Endothelial cell of hepatic sinusoid (primary cell): ENCODE measurements around the gene TRIM62.
"Not testable (repeated sequence)": the region's sequence is repeated elsewhere in the genome, so short reads cannot be mapped to it uniquely, and the experiment has no call there.

Source experiments
- in situ Hi-C: cut with HindIII; loops from 2 replicates; pipeline ENCODE4 v1.10.0; 2017; ENCODE audit warnings: low sequenced_read_pairs

The TRIM62 gene

GRCh38 chr1:33141781-33142180, 40.1 kb downstream of the TRIM62 start:
- in situ Hi-C loops: loop anchor here (5.0 kb wide), 2 partner anchors 36 to 316 kb away; no protein-coding TSS in a partner anchor

GRCh38 chr1:33141216-33141615, 40.6 kb downstream of the TRIM62 start:
- in situ Hi-C loops: loop anchor here (5.0 kb wide), 2 partner anchors 36 to 316 kb away; no protein-coding TSS in a partner anchor

GRCh38 chr1:33140153-33141149, 41.4 kb downstream of the TRIM62 start:
- in situ Hi-C loops: loop anchor here (5.0 kb wide), 2 partner anchors 37 to 317 kb away; no protein-coding TSS in a partner anchor

- in situ Hi-C loops: no loop called here
Observed at GRCh38 chr1:33137800-33138199, 44.0 kb downstream of the TRIM62 start.

- in situ Hi-C loops: not testable (repeated sequence)
Observed at GRCh38 chr1:33136041-33136440, 45.8 kb downstream of the TRIM62 start.

GRCh38 chr1:33133478-33134105, 48.3 kb downstream of the TRIM62 start:
- in situ Hi-C loops: no loop called here

- in situ Hi-C loops: no loop called here
Observed at GRCh38 chr1:33132549-33132948, 49.3 kb downstream of the TRIM62 start.

GRCh38 chr1:33131191-33131590, 50.7 kb downstream of the TRIM62 start:
- in situ Hi-C loops: no loop called here

- in situ Hi-C loops: no loop called here
Observed at GRCh38 chr1:33130297-33130696, 51.5 kb downstream of the TRIM62 start.

- in situ Hi-C loops: no loop called here
Observed at GRCh38 chr1:33128781-33129180, 53.1 kb downstream of the TRIM62 start.

GRCh38 chr1:33127001-33127823, 54.6 kb downstream of the TRIM62 start:
- in situ Hi-C loops: no loop called here

GRCh38 chr1:33126411-33127000, 55.3 kb downstream of the TRIM62 start:
- in situ Hi-C loops: no loop called here

- in situ Hi-C loops: not testable (repeated sequence)
Observed at GRCh38 chr1:33124647-33125046, 57.2 kb downstream of the TRIM62 start.

GRCh38 chr1:33123266-33123665, 58.6 kb downstream of the TRIM62 start:
- in situ Hi-C loops: no loop called here

- in situ Hi-C loops: no loop called here
Observed at GRCh38 chr1:33122483-33123178, 59.2 kb downstream of the TRIM62 start.

GRCh38 chr1:33121728-33122127, 60.1 kb downstream of the TRIM62 start:
- in situ Hi-C loops: no loop called here

GRCh38 chr1:33120436-33121231, 61.2 kb downstream of the TRIM62 start:
- in situ Hi-C loops: no loop called here

- in situ Hi-C loops: no loop called here
Observed at GRCh38 chr1:33119532-33120217, 62.2 kb downstream of the TRIM62 start.

- in situ Hi-C loops: no loop called here
Observed at GRCh38 chr1:33119050-33119449, 62.8 kb downstream of the TRIM62 start.
